Endodermal cell (in vitro differentiated cells): ENCODE data around the gene CELF2. TPM values are rescaled to one million over a fixed set of nuclear protein-coding genes. Genes with fewer than 3 reads are reported as not detected.

Experiments
- DNase-seq: peaks from one replicate; pipeline ENCODE4 v3.0.0-alpha.2; 2017
- H3K27ac ChIP-seq: 2 replicates; pipeline ENCODE4 v1.5.1; 2013; ENCODE audit warnings: mild to moderate bottlenecking, low read depth, low read length, moderate library complexity
- H3K27me3 ChIP-seq: 2 replicates; pipeline ENCODE4 v1.6.1; 2013; ENCODE audit warnings: mild to moderate bottlenecking, low read length, moderate library complexity; ENCODE audit not compliant: insufficient read depth, control insufficient read depth, poor library complexity, severe bottlenecking
- H3K36me3 ChIP-seq: 2 replicates; pipeline ENCODE4 v1.7.0; 2013; ENCODE audit warnings: mild to moderate bottlenecking, low read length, moderate library complexity; ENCODE audit not compliant: control insufficient read depth, insufficient read depth
- H3K4me1 ChIP-seq: one replicate; pipeline ENCODE4 v1.7.0; 2013; ENCODE audit warnings: low read length; ENCODE audit not compliant: control insufficient read depth, insufficient read depth
- H3K4me3 ChIP-seq: 2 replicates; pipeline ENCODE4 v1.5.1; 2013; ENCODE audit warnings: mild to moderate bottlenecking, low read length, moderate library complexity
- H3K9ac ChIP-seq: 2 replicates; pipeline ENCODE4 v1.6.1; 2013; ENCODE audit warnings: mild to moderate bottlenecking, low read length, moderate library complexity; ENCODE audit not compliant: poor library complexity, severe bottlenecking; ENCODE audit errors: extremely low read depth
- H3K9me3 ChIP-seq: 2 replicates; pipeline ENCODE4 v1.6.1; 2013; ENCODE audit warnings: mild to moderate bottlenecking, low read length, moderate library complexity; ENCODE audit not compliant: control insufficient read depth
- H3K27ac Mint-ChIP-seq: 2 replicates; pipeline ENCODE4 v1.8.0; 2020; ENCODE audit warnings: mixed read lengths
- H3K27me3 Mint-ChIP-seq: 2 replicates; pipeline ENCODE4 v1.8.0; 2021; ENCODE audit warnings: mild to moderate bottlenecking, mixed read lengths; ENCODE audit not compliant: insufficient read depth
- H3K36me3 Mint-ChIP-seq: 2 replicates; pipeline ENCODE4 v1.8.0; 2020; ENCODE audit warnings: low read depth, mixed read lengths
- H3K4me1 Mint-ChIP-seq: 2 replicates; pipeline ENCODE4 v1.8.0; 2020; ENCODE audit warnings: mixed read lengths
- H3K4me3 Mint-ChIP-seq: 2 replicates; pipeline ENCODE4 v1.8.0; 2020; ENCODE audit warnings: mild to moderate bottlenecking, moderate library complexity, mixed read lengths
- H3K9me3 Mint-ChIP-seq: 2 replicates; pipeline ENCODE4 v1.8.0; 2020; ENCODE audit warnings: mild to moderate bottlenecking, mixed read lengths
- WGBS, 2 experiments: methylation state at CpG; one replicate each; pipeline versions ENCODE4 v1.1.5 to v1.1.7; 2013; ENCODE audit warnings: missing lambda C conversion rate in 2 of 2, mixed read lengths in 1 of 2; ENCODE audit not compliant: insufficient coverage in 1 of 2, insufficient read length in 1 of 2; 5-methylcytosine and 5-hydroxymethylcytosine counted together
- total RNA-seq, 2 donors: library from RNA; stranded (reverse); fragmentation: NEBNext Ultra II Directional in 1 of 2; extraction: Animal tissue kit (Norgen Biotek cat#: 25700) in 1 of 2; gene quantifications; 2 replicates in 1 of 2; 3 replicates in 1 of 2; pipeline ENCODE4 v1.2.1, GENCODE V29; 2021
- TF ChIP-seq, protein P1 (sequence below): fragments of 200-600 bp; sonication (generic); conservative IDR thresholded peaks from 2 replicates; pipeline ENCODE4 v1.5.0; 2021; ENCODE audit warnings: antibody characterized with exemption, mild to moderate bottlenecking

Gene CELF2
- total RNA-seq, 2 donors from 2014 or later = 79.9 to 96.1 TPM

DNA sequence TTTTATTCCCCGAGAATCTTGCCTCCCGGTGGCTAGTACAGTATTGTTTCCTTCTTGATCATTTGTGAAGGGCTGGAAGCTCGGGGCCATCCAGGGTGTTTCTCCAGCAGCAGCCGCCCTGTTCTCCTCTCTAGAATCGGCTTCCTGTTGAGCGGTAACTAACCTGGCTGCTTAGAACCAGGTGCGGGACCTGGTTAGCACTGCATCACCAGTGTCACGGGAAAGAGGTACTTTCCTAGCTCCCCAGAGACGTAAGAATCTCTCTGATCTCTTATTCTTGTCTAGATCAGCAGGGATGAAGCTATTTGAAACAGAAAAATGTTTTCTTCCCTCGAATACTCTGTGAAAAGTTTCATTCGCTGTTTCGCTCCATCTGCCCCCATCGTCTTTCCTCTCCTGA, 239.2 kb downstream of the CELF2 start:
- Histone ChIP-seq H3K9me3 (no peaks in the 10 kb centered on the region), H3K27me3 (no peaks in the 10 kb centered on the region), H3K27ac (no peak overlapping the region), H3K4me3 (no peak overlapping the region), H3K4me1 (no peaks in the 10 kb centered on the region), H3K9ac (no peak overlapping the region), H3K36me3 (peaks cover 91% of the 10 kb centered on the region)
- Mint-ChIP-seq H3K4me3 (no peak overlapping the region), H3K27me3 (no peaks in the 10 kb centered on the region), H3K27ac (no peak overlapping the region), H3K4me1 (no peaks in the 10 kb centered on the region), H3K36me3 (peaks cover 71% of the 10 kb centered on the region), H3K9me3 (no peaks in the 10 kb centered on the region)
- no peak for DNase-seq
- 75 to 79% methylated on average over 9 to 13 of the region's 13 CpGs for WGBS, 2 experiments
- TF ChIP-seq, protein P1, sequence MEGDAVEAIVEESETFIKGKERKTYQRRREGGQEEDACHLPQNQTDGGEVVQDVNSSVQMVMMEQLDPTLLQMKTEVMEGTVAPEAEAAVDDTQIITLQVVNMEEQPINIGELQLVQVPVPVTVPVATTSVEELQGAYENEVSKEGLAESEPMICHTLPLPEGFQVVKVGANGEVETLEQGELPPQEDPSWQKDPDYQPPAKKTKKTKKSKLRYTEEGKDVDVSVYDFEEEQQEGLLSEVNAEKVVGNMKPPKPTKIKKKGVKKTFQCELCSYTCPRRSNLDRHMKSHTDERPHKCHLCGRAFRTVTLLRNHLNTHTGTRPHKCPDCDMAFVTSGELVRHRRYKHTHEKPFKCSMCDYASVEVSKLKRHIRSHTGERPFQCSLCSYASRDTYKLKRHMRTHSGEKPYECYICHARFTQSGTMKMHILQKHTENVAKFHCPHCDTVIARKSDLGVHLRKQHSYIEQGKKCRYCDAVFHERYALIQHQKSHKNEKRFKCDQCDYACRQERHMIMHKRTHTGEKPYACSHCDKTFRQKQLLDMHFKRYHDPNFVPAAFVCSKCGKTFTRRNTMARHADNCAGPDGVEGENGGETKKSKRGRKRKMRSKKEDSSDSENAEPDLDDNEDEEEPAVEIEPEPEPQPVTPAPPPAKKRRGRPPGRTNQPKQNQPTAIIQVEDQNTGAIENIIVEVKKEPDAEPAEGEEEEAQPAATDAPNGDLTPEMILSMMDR = no peak

DNA sequence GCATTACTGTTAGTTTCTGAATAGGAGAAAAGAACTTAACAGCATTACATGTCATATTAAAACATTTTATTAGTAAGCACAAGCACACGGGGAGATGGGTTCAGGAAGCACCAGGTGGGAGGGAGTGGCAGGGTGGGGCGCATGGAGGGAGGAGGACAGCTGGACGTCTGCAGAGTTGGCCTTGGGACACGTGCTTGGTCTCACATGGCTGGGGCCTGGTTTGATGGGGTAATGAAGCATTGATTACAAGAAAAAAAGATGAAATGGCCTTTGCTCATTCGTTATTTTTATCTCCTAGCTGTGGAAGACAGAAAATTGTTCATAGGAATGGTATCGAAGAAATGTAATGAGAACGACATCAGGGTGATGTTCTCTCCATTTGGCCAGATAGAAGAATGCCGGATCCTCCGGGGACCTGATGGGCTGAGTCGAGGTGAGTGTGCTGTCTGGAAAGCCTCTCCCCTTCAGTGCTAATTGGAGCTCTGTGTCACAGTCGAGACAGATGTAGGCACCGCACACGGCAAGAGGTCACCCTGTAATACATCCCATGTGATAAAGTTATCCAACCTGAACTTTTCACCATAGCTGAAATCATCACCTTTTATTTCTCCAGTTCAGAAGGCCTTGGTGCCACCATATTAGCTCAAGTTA, 239.9 kb downstream of the CELF2 start:
- no peak overlapping the region for H3K27ac ChIP-seq
- no peak overlapping the region for H3K9ac ChIP-seq
- no peaks in the 10 kb centered on the region for H3K27me3 Mint-ChIP-seq
- H3K27ac Mint-ChIP-seq = no peak overlapping the region
- peaks cover 91% of the 10 kb centered on the region for H3K36me3 ChIP-seq
- no peaks in the 10 kb centered on the region for H3K4me1 Mint-ChIP-seq
- WGBS, 2 experiments = 94 to 95% methylated on average over 9 to 13 of the region's 13 CpGs
- no peaks in the 10 kb centered on the region for H3K9me3 ChIP-seq
- DNase-seq = no peak
- no peak overlapping the region for H3K4me3 Mint-ChIP-seq
- TF ChIP-seq, protein P1 = no peak
- no peaks in the 10 kb centered on the region for H3K4me1 ChIP-seq
- no peaks in the 10 kb centered on the region for H3K9me3 Mint-ChIP-seq
- H3K27me3 ChIP-seq = no peaks in the 10 kb centered on the region
- peaks cover 73% of the 10 kb centered on the region for H3K36me3 Mint-ChIP-seq
- no peak overlapping the region for H3K4me3 ChIP-seq

DNA sequence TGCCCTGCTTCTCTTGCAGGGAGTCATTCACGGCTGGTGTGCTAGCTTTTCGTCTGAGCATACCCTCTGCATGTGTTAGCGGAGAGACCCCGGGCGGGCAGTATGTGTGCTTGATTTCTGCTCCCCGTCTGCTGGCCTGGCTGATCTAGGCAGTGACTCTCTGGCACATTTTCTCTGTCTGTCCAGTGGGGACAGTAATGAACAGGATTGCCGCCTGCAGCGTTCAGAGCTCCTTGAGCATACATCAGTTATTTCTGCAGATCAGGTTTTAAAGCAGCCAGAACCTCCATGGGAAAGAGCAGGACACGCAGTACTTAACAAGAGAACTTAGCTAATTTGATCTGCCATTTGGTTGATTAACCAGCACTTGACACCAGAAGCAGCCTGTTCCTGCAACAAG, 242.5 kb downstream of the CELF2 start:
- DNase-seq = no peak
- Histone ChIP-seq H3K27ac (no peak overlapping the region), H3K36me3 (peaks cover 90% of the 10 kb centered on the region), H3K4me3 (no peak overlapping the region), H3K27me3 (no peaks in the 10 kb centered on the region), H3K9ac (no peak overlapping the region), H3K9me3 (no peaks in the 10 kb centered on the region), H3K4me1 (no peaks in the 10 kb centered on the region)
- Mint-ChIP-seq H3K36me3 (peaks cover 58% of the 10 kb centered on the region), H3K27ac (no peak overlapping the region), H3K27me3 (no peaks in the 10 kb centered on the region), H3K9me3 (no peaks in the 10 kb centered on the region), H3K4me3 (no peak overlapping the region), H3K4me1 (peaks cover 3% of the 10 kb centered on the region)
- TF ChIP-seq, protein P1 = peak; percentile 18
- 82 to 87% methylated on average over 9 of the region's 9 CpGs for WGBS, 2 experiments
